Subcutaneous preadipocyte (primary cell): ENCODE measurements around the gene TTC4. TPM values are rescaled to one million over a fixed set of nuclear protein-coding genes. Genes with fewer than 3 reads are reported as not detected.

Source experiments
- total RNA-seq: library from RNA; depleted of rRNA; stranded (reverse); fragments of >200 nt; gene quantifications from 2 replicates; pipeline ENCODE4 v1.2.3, GENCODE V29; 2012

Gene TTC4, protein sequence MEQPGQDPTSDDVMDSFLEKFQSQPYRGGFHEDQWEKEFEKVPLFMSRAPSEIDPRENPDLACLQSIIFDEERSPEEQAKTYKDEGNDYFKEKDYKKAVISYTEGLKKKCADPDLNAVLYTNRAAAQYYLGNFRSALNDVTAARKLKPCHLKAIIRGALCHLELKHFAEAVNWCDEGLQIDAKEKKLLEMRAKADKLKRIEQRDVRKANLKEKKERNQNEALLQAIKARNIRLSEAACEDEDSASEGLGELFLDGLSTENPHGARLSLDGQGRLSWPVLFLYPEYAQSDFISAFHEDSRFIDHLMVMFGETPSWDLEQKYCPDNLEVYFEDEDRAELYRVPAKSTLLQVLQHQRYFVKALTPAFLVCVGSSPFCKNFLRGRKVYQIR
- 26.1 and 29.3 TPM in 2 replicates for total RNA-seq

DNA sequence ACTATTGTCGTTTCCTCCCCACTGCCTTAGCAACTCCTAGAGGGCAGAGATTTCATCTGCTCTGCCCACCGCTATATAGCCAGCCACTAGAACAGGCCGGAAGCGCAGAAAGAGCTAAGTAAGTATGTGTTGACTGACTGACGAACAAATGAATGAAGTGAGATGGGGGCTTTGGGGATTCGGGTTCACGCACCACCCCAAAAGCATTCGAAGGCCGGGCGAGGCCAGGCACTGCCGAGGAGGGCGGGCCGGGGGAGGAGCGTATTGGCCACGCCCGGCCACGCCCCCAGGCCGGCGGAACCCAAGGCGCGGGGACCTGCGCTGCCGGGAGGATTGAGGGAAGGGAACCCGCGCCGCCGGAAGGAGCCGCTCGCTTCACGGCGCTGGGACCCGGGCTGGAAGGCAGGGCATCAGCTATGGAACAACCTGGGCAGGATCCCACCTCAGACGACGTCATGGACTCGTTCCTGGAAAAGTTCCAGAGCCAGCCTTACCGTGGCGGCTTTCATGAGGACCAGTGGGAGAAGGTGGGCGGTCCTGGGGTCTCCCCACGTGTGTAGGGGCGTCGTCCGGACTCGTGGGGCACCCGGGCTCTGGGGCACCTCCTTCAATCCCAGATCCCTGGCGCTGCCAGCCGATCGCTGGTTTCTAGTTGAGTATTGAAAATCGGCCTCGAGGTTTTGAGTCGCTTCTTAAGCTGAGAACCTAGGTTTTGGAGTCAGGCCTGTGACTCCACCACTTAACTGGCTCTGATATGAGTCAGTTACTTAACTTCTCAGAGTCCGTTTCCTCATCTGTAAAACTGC is at the start of gene TTC4:
TTC4 (plus strand) TSS at position 369 of the 806 bp plus-strand sequence; CDS start at position 417, 48 bp downstream.

DNA sequence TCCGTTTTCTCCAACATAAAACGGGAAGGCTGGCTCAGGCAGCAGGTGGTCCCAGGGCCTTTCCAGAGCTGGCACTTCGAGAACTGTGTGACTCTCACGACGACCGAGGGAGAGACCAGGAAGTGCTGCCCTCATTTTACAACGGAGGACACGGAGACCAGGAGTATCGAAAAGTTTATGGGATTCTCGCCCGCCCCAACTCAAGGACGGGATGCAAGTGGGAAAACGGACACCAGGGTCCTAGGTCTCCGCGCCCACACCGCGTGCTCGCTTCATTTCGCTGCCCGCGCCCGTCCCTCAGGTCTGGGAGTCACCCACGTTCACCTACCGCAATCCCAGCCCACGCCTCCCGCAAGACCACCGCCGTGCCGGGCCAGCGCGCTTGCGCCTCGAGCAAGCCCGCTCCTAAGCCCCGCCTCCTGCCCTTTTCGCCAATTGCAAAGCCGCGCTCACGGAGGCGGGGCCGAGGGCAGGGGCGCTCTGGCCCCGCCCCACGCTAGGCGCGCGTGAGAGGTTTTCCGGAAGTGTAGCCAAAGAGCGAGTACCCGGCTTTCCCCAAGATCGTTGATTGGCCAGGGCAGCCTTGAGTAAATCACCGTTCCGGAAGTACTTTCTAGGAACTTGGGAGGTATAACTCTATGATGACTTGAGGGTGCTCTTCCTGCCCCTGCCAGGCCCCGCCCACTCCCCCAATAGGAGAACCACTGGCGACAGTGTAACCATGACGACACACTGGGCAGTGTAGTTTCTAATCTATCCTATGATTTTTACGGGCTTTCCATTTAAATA is 48.7 kb downstream of the TTC4 start, which contains the start of gene PARS2:
PARS2 (minus strand) TSS at position 391 of the 789 bp plus-strand sequence. CDS start 5,362 bp downstream, outside the sequence.

Other genes starting within 250 kb of the TTC4 start
- 2.9 and 3.7 TPM in 2 replicates for gene ACOT11, start 167.6 kb upstream of the TTC4 start, total RNA-seq
- gene FAM151A, start 92.3 kb upstream of the TTC4 start, total RNA-seq, result not detected in 2 replicates
- under 0.01 and 0.37 TPM in 2 replicates for gene MROH7, start 74.1 kb upstream of the TTC4 start, total RNA-seq
- 4.4 and 5.9 TPM in 2 replicates for gene PARS2, start 48.7 kb downstream of the TTC4 start, total RNA-seq
- not detected in 2 replicates for gene TTC22, start 85.5 kb downstream of the TTC4 start, total RNA-seq
- 267 and 288 TPM in 2 replicates for gene DHCR24, start 171.3 kb downstream of the TTC4 start, total RNA-seq